HG03558 (cell line): ENCODE results near the gene CD2AP.

Source experiments
- ATAC-seq: cut with Tn5 transposase; IDR thresholded peaks from one replicate; pipeline ENCODE4 v1.9.1; 2021; ENCODE audit warnings: moderate number of reproducible peaks; ENCODE audit not compliant: unreplicated experiment; ENCODE audit errors: extremely low read depth

The CD2AP gene

DNA sequence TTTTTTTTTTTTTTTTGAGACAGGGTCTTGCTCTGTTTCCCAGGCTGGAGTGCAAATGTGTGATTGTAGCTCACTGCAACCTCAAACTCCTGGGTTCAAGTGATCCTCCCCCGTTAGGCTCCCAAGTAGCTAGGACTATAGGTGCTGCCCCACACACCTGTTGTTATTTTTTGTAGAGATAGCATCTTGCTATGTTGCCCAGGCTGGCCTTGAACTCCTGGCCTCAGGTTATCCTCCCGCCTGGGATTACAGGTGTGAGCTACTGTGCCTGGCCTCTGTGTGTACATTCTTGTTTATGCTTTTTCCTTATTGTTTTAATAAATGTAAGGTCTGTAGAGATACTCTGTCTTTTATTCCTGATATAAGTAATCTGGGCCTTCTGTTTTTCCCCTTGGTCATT lies 14.8 kb downstream of the CD2AP start:
- ATAC-seq, result no peak

DNA sequence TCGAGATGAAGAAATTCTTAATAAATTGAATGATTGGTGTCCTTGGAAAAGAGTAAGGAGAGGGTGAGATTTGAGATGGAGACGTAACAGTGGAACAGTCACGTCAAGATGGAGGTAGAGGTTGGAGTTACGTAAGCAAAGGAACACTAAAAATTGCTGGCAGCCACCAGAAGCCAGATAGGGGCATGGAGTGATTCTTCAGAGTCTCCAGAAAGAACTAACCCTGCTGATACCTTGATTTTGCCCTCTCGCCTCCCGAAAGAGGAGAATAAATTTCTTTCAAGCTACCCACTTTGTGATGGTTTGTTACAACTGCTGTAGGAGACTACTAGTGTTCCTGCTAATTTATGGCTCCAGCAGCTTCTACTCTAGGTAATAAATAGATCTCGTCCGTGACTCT lies 17.6 kb downstream of the CD2AP start:
- ATAC-seq, result no peak

DNA sequence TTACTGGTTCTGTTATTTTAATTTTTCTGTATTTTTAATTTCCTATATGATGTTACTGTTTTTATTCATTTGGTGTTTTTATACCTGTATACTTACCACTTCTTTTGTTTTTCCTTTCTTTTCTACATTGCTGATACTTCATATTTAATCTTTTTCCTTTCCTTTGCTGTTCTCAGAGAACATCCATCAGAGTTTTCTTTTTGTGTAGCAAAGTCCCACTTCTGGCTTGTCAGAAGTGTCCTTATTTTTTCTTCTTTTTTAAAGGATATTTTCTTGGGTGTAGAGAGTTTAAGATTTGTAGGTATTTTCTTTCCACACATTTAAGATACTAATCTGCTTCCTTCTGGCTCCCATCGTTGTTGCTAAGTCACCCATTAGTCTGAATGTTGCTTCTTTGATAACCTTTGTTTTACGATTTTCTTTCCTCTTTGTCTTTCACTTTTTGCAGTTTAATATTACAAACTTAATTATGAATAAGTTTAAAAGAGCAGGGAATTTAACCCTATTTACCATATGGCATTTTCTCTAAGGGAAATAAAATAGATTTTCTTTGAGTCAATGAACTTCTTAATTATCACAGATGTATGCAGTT lies 18.5 kb downstream of the CD2AP start:
- no peak for ATAC-seq

DNA sequence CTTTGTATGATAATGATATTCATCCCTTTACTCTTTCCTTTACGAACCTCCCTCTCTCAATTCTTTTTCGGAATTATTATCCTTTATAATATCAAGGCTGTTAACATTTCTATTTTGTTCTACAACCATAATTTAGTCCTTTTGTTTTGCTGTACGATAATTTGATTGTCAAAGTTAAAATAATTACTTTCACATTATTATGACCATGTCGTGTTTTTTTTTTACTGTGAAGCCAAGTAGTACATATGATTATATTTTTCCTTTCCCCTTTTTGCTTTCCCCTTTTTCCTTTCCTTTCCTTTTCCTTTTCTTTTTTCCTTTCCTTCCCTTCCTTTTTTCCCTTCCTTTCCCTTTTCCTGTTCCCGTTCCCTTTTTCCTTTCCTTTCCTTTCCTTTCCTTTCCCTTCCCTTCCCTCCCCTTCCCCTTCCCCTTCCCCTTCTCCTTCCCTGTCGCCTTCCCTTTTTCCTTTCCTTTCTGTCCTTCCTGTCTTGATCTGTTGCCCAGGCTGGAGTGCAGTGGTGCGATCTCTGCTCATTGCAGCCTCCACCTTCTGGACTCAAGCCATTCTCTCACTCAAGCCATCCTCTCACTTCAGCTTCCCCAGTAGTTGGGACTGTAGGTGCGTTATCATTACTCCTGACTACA lies 19.5 kb downstream of the CD2AP start:
- ATAC-seq, result no peak

DNA sequence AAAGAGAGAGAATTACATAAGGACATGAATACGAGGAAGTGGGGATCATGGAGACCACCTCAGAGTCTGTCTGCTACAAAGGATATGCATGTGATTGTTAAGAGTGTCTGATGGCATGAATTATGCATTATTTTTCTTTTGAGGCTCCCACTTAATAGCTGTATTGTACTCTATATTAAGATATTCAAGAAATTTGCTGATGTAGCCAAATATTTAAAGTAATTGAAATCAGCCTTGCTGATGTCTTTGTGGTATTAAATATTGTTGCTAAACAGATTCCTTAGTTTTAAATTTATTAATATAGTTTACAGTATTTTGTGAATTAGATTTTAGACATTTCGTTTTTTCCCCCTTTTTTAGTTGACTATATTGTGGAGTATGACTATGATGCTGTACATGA lies 25.3 kb downstream of the CD2AP start:
- no peak for ATAC-seq

DNA sequence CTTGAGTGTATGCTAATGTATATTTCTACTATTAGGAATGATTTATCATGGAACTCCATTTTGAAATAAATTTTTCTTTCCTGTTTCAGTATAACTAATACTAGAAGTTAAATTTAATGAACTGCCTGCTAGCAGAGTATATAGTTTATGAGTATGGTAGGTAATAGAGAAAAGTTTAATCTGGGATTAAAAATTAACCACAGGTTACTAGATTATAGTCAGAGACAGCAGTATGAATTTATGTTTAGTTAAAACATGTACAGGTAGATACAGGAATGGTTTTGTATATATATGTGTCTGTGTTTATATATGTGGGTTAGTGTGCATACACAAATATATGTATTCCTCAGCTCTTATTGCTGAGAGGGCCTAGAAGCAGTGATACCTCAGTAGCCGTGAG lies 32.3 kb downstream of the CD2AP start:
- no peak for ATAC-seq

DNA sequence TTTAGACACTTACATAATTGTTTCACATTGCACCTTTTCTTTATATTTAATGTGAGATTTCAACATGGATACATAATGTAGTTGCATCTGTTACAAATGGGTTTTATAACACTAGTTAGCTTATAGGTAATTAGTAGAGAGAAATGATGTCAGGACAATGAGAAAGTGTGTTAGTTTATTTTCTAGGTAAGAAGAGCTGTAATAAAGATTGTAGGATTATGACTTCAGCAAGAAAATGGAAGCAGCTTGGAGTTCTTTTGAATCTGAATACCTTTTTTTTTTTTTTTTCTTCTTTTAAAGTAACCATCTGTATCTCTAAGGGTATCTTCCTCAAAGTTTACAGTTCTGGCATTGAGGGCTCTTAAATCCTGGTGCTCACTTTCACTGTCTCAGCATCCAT lies 35.3 kb downstream of the CD2AP start:
- no peak for ATAC-seq

DNA sequence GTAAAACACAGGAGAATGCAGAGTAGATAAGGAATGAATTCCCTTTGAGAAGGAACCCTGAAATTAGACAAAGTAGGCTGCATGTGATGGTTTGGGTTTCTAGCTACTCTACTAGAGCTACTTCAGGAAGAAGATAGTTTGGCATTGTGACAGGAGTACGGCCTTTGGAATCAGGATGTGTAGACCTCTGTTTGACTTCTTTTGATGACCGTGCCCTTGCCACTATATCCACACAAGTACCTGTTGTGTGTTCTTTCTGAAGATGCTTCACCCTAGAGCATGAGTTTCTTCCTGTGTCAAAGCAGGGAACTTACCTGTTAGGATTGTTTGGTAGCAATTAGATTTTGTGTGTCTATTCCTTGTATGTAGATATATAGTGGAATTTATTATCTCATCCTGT lies 41.7 kb downstream of the CD2AP start:
- no peak for ATAC-seq

DNA sequence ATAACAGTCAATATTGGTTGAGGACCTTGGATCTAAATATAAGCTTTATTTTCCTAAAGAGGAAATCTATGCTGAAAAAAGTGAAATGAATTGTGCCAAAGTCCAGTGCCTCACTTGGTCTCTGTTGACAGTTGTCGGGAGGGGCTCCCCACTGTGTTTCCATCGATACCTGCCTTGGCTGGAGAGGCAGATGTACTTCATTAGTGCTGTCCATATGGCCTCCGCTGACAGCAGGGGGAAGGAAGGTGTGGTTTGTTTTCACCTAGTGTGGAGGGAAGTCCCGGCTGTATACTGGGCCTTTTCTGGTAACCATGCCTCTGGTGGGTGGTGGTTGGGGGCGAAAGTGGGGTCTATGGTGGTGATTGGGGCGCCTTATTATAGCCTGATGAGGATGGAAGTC lies 42.7 kb downstream of the CD2AP start:
- ATAC-seq, result no peak

DNA sequence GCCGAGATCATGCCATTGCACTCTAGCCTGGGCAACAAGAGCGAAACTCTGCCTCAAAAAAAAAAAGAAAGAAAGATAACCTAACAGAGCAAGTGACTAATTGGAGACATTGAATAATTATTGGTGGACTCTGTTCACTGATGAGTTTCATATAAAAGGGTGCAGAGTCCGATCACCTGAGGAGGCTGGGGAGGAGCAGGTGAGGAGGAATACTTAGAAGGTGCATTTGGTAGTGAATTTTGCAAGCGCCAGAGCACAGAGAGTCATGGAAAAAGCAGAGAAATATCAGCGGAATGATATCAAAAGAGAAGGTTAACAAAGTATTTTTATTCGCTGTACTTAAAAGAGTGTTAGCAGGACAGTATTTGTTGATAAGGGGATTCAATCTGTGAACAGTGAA lies 44.4 kb downstream of the CD2AP start:
- ATAC-seq, result no peak

DNA sequence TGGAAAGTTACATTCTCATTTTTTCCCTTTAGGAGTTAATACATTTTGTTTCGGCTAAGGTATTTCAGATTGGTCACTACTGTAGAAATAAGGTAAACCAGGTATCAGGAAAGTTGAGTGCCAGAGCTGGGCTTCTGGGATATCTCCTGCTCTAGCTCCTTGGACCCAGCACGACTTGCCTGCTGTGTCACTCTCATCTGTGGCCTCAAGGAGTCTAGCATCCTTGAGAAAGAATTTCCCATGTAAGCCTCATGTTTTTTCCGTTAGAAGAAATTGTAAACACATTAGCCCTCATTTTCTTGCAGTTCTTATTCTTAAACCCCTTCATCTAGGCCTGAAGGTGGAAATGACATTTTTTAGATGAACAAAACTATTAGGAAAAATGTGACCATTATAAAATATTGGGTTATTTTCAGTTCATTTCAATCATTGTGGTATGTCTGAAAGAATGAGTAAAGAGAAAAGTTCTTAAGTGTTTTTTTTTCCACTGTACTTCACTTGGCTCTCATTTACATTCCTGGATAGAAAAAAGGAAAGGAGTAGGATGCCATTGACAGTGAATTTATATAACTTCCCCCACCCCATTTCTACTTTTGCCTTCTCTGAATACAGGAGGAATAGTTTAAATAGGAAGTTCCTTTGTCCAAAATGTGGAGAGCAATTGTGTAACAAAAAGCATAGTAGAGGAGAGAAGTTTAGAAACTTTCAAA lies 46.7 kb downstream of the CD2AP start:
- no peak for ATAC-seq

DNA sequence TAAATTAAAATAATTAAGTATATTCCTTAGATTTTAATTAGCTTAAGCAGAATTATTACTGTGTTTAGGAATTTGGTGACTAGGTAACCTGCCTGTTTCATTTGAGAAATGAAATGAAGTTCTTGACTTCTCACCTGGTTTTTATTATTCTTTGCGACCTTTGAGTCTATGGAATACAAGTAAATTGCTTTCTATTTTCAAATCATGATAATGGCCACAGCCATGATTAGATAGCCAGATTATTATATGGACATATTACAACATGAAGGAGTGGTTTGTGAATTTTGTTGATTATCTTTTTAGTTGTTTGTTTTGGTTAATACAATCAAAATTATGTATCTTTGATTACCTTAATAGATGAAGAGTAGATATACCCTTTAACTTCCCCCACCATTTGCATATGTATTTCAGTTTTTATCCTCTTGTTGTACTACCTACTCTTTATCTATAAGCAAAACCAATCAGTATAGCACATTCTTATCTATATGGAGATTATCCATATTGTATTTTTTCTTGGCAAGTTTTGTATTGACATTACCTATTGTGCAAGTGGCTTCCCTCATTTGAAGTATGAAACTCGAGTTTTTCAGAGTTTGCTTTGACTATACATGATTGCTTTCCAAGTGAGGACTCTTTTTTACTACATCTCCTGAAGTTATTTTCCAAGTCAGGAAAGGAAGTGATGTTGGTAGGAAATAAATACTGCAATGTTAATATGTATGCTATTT lies 47.9 kb downstream of the CD2AP start:
- ATAC-seq, result no peak

DNA sequence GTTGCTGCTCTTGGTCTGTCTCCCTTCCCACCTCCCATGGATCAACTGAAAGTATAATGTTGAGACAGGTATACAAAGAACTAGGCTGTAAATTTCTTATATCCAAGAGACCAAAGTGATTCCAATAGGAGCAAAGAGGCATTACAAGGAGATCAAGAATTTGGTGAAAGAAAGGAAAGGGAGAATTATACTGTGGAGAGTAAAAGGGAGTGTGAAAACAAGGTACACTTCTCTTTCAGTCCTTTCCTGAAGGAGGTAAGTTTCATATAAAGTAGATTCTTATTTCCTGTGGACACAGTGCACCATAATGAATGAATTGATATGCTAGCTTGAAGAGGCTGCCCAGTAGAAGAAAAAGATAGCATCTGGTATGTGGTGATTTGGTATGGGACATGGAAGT lies 49.7 kb downstream of the CD2AP start:
- ATAC-seq, result no peak

DNA sequence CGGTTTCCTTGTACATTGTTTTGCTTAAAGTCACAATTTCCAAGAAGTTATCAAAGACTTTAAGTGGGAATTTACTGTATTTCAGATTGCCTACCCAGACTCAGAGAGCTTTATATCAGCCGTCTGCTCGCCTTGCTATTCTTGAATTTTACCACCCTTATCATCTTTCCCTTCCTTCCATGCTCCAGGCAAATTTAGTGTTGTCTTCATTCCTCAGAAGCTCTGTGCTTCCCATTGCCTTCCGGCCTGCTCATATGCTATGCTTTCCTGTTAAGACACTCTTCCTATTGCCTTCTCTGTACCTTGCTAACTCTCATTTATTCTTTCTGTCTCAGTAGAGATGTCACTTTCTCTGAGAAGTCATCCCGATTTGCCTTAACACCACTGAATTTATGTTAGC lies 52.1 kb downstream of the CD2AP start:
- ATAC-seq, result no peak

DNA sequence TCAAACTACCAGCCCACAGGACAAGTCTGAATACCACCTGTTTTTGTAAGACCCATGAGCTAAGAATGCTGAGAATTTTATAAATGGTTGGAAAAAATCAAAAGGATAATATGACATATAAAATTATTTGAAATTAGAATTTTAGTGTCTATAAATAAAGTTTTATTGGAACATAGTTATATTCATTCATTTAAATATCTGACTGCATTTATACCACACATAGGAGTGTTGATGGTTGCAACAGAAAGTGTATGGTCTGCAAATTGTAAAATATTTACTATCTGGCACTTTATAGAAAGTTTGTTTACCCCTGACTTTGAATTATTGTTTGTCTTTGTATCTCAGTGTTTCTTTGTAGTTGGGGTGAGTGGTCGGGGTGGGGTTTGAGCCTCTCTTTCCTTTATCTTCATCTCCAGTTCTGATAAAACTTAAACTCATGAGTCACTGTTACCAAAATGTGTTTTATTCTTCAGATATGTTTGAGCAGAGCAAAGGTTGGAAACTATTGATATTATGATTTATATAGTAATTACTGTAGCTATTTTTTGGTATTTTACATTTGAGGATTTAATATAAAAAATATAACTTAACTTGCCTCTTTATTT lies 55.5 kb downstream of the CD2AP start:
- no peak for ATAC-seq

DNA sequence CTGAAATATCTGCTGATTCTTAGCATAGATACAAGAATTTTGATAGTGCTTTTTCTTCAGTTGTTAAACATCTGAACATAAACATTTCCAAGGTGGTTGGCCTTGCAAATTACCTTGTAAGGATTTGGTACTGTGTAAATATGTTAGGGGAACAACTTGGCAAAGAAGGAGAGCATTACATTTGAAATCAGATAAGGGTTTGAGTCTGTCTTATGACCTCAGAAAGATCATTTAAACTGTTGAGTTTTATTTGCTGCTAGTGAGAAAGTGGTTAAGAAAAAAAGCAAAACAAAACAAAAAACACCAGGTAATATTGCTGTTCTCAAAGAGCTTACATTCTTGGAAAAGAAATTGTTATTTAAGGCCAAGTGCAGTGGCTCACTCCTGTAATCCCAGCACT lies 56.5 kb downstream of the CD2AP start:
- no peak for ATAC-seq

DNA sequence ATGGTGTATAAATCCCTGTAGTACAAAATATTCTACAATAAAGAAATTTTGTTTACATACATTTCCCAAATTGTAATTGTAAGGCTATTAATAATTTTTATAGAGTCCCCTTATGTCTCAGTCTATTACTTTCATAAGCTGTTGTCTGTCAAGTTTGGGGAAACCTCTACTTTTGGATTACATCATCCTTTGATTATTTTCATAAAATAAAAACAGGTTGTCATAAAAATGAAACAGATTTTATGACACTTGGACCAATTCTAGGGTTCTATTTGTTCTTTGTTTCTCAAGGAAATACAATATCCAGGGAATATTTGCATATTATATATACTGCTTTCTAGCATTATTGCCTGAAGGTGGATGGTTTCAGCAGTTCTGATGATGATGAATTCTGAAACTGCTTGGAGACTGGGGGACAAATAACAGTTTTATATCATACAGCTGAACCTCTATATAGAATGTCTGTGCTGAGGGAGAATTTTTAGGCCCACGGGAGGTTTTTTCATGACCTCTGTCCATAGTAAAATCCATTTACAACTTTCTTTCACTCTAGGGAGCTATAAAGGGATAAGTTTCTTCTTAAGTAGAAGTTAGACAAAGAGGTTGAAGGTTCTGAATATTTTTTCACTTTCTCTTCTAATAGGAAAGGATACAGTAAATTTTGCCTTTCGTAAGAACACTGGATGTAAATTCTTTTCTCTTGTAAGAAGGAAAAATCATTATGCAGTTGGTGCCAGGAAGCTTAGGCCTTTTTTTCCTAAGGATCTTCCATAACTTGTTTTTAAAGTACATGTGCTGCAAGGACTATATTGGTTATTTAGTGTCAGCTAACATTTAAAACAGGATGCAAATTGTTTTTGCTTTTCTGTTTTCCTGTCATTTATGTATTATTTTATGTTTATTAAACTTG lies 58.0 kb downstream of the CD2AP start:
- ATAC-seq, result no peak

DNA sequence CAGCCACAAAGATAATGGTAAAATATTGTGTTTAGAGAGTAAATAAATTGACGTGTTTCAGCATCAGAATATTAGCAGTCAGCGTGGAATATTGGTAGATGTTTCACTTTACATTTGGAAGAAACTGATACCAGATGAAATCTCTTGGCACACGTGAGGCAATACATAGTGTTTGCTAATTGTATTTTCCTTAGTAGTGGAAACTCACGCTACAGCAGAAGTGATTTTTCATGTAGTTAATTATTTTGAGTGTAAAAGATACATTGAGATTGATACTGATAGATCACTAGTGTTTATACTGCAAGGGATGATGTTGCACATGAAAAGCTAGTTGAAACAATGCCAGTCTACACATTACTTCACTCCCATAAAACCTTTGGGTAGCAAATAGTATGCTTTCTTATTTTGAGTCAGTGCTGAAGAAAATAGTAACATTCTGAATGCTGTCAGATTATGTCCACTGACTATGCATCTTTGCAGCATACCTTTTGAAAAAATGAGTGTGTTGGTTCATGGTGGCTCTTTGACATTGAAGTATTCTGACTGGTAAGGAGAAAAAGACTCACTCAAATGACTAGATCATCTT lies 59.3 kb downstream of the CD2AP start:
- no peak for ATAC-seq

DNA sequence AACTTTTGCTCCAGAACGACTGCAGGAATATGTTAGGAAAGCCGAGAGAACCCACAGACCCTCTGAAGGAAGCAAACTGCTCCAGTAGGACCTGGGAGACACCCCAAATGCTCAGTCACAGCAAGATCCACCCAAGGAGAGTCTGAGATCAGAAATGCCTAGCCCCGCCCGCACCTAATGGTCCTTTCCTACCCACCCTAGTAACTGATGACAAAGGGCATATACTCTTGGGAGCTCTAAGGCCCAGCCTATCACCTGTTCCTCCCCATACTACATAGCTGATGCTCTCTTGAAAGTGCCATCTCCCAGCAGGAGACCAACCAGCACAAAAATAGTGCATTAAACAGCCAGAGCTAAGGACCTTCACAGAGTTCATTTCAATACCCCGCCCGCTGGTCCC lies 67.6 kb downstream of the CD2AP start:
- no peak for ATAC-seq

DNA sequence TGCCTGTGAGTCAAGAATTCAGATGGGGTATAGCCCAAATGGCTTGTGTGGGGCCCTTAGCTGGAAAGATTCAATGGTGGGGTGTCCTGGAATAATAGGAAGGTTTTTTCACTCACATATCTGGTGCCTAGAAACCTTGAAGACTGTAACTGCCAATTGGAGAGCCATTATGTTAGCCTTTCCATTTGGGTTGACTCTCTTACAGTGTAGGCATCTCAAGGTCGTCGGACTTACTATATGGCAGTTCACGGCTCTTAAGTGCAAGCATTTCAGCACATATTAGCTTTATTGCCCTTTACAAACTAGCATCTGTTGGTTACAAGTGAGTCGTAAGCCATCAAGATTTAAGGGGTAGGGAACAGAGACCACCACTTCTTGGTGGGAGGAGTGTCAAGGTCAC lies 74.1 kb downstream of the CD2AP start:
- no peak for ATAC-seq
